NB4 (cell line): Measurements from ENCODE around the gene PLA2G7.
"Not testable (repeated sequence)": the region's sequence is repeated elsewhere in the genome, so short reads cannot be mapped to it uniquely, and the experiment has no call there.

Experiments
- DNase-seq: peaks from one replicate; pipeline ENCODE4 v3.0.0; 2010; ENCODE audit warnings: low read depth
- H3K4me3 ChIP-seq: one replicate; pipeline ENCODE4 v1.5.1; 2011; ENCODE audit warnings: mild to moderate bottlenecking, low read depth, low read length, moderate library complexity
- CTCF ChIP-seq: IDR thresholded peaks from one replicate; pipeline ENCODE4 v1.5.1; 2012; ENCODE audit warnings: low read depth, low read length
- MAX ChIP-seq: IDR thresholded peaks from 2 replicates; pipeline ENCODE4 v1.6.1; 2011; ENCODE audit warnings: low read depth, low read length
- MYC ChIP-seq: IDR thresholded peaks from 2 replicates; pipeline ENCODE4 v1.6.1; 2011; ENCODE audit warnings: low read depth, low read length
- POLR2A ChIP-seq: IDR thresholded peaks from 2 replicates; pipeline ENCODE4 v1.6.1; 2011; ENCODE audit warnings: mild to moderate bottlenecking; ENCODE audit not compliant: insufficient read length; ENCODE audit errors: extremely low read depth

Gene PLA2G7

DNA sequence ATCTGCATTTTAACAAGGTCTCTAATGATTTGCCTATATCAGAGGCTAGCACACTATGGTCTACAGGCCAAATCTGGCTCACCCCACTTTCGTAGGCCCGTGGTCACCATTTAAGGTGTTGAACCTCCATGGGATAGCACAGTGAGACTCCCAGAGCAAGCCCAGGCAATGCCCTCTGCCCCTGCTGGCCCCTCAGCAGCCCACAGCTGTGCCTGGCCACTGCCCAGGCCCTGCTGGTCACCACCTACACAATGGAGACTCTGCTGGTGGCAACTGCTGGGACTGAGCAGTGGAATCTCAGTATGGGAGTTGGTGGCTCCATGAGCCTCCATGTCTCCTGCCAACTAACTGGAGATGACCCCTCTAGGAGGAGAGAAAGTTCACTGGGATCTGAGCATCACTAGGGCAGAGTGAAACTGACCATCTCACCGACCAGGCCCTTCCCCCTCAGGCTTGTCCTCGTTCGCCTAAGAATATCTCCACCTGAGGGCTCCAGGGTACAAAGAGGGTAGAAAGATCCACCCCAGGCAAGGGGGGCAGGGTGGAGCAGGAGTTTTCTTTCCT, 13.8 kb upstream of the PLA2G7 start:
- H3K4me3 ChIP-seq = no peak overlapping the region
- TF ChIP-seq MYC = no peak
- no peak for TF ChIP-seq CTCF
- TF ChIP-seq POLR2A = no peak
- no peak for TF ChIP-seq MAX
- no peak for DNase-seq

DNA sequence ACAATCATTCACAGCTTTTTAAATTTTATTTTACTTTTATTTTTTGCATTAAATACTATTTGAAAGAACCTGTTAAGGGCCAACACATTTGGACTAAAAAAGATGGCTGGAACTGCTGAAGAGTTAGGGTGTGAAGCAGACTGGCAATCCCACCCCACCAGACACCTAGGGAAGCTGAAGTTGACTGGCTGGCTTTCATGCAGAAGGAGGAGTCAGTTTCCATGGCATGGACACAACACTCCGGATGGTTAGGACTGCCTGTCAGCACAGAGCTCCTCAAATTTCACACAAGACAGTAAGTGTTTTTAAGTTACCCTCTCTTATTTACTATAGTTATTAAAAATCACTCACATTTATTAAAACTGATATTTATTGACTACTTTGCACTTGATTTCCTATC, 11.5 kb upstream of the PLA2G7 start, which contains the start of gene ANKRD66:
ANKRD66 (plus strand) TSS at position 238 of the 400 bp plus-strand sequence. CDS start 5,016 bp downstream, outside the sequence.
- H3K4me3 ChIP-seq = no peak within 1 kb of the TSS
- TF ChIP-seq MYC (no peak), POLR2A (no peak), CTCF (no peak)
- no peak for DNase-seq

GRCh38 chr6:46745973-46746372, 10.8 kb upstream of the PLA2G7 start:
- no peak for TF ChIP-seq MYC
- no peak for TF ChIP-seq MAX
- TF ChIP-seq CTCF = no peak
- no peak for TF ChIP-seq POLR2A
- no peak for DNase-seq
- no peak overlapping the region for H3K4me3 ChIP-seq

GRCh38 chr6:46744159-46744725, 9.1 kb upstream of the PLA2G7 start:
- DNase-seq = not testable (repeated sequence)

DNA sequence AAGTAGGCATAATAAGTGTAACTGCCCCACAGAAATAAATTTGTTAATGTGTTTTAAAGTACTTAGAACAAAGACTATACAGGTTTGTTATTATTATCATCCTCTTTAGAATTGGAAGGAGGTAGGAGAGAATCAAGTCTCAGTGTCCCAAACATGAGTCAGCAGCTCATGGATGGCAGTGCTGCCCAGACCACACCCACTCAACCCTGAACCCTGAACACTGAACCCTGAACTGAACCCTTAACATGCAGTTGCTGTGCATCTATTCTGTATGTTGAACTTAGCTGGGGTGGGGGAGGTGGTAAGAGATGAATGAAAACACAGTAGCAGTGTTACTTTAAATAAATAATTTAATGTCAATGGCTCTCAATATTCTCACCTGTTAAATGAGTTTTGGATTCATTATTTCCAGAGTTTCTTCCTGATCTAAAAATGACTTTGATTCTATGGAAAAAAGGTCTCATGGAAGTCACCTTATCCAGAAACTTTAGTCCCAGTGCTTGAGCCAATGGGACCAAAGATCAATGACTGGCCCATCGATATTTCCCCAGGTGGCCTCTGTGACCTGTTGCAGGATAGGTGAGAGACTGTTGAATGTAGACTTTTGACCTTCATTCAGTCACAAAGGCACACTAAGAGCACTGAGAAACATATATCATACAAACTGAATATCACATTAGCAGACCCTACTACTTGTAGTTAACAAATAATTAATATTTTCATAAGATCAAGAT, 8.4 kb upstream of the PLA2G7 start:
- H3K4me3 ChIP-seq = no peak overlapping the region
- TF ChIP-seq MAX = no peak
- no peak for TF ChIP-seq POLR2A
- no peak for DNase-seq

More at GRCh38 chr6:46744159-46744725, 9.1 kb upstream of the PLA2G7 start:
- H3K4me3 ChIP-seq = not testable (repeated sequence)

DNA sequence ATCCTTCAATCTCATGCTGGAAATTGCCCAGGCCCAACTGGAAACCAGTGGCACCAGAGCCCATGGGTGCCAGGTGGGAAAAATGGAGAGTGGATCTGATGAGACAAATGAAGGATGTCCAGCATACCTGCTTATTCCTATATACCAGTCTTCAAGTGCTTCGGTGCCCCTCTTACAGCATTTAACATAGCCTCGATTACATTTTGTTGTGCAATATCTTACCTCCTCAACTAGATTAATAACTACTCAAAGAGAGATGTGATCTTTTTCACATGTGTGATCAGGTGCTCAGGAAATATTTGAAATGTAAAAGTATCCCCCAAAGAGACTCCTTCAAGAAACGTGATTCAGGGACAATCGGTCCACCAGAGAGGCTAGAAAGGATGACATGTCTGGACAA, 6.7 kb upstream of the PLA2G7 start:
- no peak for TF ChIP-seq MAX
- TF ChIP-seq CTCF = no peak
- TF ChIP-seq MYC = no peak
- H3K4me3 ChIP-seq = no peak overlapping the region
- DNase-seq = no peak

GRCh38 chr6:46741482-46741881, 6.3 kb upstream of the PLA2G7 start:
- no peak for DNase-seq
- no peak overlapping the region for H3K4me3 ChIP-seq
- TF ChIP-seq POLR2A (no peak), MYC (no peak), CTCF (no peak), MAX (no peak)
